HG03439 (cell line): ENCODE measurements around the gene TMEM121.
A peak's percentile ranks its signal among the peaks of the same experiment; 100 is the strongest.

Experiments used
- ATAC-seq: cut with Tn5 transposase; IDR thresholded peaks from one replicate; pipeline ENCODE4 v1.9.1; 2021; ENCODE audit warnings: mild to moderate bottlenecking, moderate library complexity; ENCODE audit not compliant: unreplicated experiment

Gene TMEM121

GRCh38 chr14:105486974-105487448, 39.4 kb upstream of the TMEM121 start:
- no peak for ATAC-seq

GRCh38 chr14:105487449-105487985, 38.9 kb upstream of the TMEM121 start:
- no peak for ATAC-seq

GRCh38 chr14:105487986-105488777, 38.2 kb upstream of the TMEM121 start:
- no peak for ATAC-seq

- ATAC-seq, result no peak
Observed at GRCh38 chr14:105488781-105489541, 37.4 kb upstream of the TMEM121 start.

DNA sequence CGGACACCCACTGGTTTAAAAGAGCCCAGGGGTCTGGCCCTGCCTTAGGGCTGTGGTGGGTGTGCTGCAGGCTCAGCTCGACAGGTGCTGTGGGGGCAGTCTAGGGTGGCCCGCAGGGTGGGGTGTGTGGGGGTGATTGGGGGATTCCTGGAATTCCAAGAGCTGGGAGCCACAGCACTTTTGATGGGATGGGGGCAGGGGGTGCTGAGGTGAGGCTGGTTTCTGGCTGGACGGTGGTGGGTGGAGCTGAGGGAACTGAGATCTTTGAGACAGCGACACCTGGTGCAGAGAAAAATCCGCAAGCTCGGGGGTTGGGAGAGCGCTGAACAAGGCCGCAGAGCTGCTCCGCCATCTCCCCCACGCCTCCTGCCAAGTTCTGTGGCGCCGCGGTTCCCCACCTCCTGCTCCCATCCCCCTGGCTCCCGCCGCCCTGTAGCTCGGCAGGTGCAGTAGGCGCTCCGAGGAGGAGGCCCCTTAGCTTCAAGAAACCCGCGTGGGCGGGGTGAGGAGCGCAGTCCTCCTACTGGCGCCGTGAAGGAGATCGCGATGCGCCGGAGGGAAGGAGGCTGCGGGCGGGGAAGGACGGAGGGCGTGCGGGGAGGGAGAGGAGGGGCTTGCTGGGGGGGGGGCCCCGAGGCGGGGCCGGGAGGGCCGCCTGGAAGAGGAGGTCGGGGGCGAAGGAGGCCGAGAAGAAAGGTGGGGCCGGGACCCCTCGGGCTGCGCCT, 36.7 kb upstream of the TMEM121 start:
- no peak for ATAC-seq

DNA sequence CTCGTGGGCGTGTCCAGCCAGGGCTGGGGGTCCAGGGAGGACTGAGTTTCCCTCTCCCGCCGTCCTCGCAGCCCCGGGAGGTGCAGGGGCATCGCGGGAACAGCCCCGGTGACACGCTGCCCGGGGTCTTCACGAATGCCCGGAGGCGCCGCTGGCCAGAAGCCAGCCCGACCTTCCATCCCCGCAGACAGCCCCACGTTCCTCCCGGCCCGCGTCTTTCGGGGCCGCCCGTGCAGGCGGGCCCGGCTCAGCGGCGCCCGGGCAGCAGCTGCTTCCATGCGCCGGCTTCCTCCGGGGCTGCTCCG, 36.2 kb upstream of the TMEM121 start:
- peak; percentile 1 for ATAC-seq

- ATAC-seq, result peak; percentile 71
Observed at GRCh38 chr14:105490572-105491365, 35.6 kb upstream of the TMEM121 start, which contains the start of gene TEDC1. TSS of gene TEDC1 (plus strand) at chr14:105491246. CDS start at chr14:105491376, 130 bp downstream.

DNA sequence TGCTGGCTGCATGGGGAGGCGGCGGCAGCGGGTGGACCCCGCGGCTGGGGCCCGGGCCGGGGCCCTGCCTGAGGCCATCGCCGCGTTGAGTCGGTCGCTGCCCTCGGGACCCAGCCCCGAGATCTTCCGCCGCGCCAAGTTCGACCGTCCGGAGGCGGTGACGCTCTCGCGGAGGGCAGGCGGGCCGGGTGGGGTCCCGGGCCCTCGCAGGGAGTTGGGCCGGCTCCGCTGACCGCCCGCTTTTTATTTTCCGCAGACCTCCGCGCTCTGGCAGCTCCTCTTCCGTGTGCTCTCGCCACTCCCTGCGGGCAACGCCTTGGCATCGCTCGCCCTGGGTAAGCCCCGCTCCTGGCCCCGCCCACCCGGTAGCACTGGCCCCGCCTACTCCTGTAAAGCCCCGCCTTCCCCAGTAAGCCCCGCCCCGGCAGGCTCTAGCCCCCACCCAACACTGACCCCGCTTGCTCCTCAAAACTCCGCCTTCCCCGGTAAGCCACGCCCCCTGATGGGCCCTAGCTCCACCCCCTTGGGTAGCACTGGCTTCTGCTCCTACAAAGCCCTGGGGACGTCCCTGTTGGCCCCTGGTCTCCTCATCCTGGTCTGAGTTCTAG, 34.9 kb upstream of the TMEM121 start:
- ATAC-seq, result peak; percentile 11

DNA sequence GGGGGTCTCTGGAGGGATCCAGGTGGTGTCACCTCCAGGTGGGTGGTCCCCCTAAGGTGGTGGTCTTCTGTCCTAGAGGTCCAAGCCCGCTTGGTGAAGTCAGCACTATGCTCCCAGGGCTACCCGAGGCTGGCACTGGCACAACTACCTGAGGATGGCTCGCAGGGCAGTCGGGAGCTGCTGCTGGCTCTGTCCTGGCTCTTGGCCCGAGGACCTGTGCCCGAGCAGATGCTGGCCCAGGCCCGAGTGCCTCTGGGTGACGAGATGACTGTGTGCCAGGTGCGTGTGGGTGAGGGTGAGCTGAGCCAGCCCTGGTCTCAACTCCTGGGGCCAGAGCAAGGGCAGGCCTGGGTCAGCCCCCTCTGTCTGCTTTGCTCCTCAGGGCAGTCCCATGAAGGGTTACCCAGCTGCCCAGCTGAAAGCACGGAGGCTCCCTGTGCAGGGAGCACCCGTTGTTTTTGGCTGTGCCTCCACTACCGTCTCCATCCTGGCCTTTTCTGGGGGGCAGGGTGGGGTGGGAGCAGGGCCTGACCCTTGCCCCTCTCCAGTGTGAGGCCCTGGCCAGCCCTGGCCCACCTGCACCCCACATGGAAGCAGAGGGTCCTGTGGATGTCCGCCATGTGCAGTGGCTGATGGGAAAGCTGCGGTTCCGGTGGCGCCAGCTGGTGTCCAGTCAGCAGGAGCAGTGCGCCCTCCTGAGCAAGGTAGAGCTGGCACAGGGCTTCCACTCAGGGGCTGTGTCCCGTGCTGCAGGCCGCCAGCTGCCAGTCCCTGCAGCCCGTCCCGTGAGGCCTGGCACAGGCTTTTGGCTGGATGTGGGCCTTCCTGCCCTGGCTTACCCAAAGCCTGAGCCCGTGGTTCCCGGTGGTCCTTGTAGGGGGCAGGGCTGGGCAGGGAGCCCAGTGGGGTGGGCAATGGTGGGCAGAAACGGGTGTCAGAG, 34.1 kb upstream of the TMEM121 start:
- ATAC-seq, result no peak

- no peak for ATAC-seq
Observed at GRCh38 chr14:105492971-105493871, 33.2 kb upstream of the TMEM121 start.

- ATAC-seq, result no peak
Observed at GRCh38 chr14:105493921-105494605, 32.3 kb upstream of the TMEM121 start.

GRCh38 chr14:105494606-105494929, 31.8 kb upstream of the TMEM121 start:
- ATAC-seq, result no peak

GRCh38 chr14:105495101-105495989, 31.0 kb upstream of the TMEM121 start:
- ATAC-seq, result no peak

- no peak for ATAC-seq
Observed at GRCh38 chr14:105495990-105496830, 30.2 kb upstream of the TMEM121 start.

- no peak for ATAC-seq
Observed at GRCh38 chr14:105496831-105497591, 29.4 kb upstream of the TMEM121 start.
